Raji (cell line): ENCODE measurements around the gene BAZ1B.

ENCODE experiments used
- POLR2A ChIP-seq: IDR thresholded peaks from 2 replicates; pipeline ENCODE4 v1.6.1; 2011; ENCODE audit warnings: low read depth, low read length, control low read depth; ENCODE audit not compliant: insufficient read depth

Gene BAZ1B

GRCh38 chr7:73463260-73463659, 58.8 kb downstream of the BAZ1B start:
- no peak for TF ChIP-seq POLR2A

- TF ChIP-seq POLR2A, result no peak
Measured at GRCh38 chr7:73461782-73462285, 60.3 kb downstream of the BAZ1B start.

DNA sequence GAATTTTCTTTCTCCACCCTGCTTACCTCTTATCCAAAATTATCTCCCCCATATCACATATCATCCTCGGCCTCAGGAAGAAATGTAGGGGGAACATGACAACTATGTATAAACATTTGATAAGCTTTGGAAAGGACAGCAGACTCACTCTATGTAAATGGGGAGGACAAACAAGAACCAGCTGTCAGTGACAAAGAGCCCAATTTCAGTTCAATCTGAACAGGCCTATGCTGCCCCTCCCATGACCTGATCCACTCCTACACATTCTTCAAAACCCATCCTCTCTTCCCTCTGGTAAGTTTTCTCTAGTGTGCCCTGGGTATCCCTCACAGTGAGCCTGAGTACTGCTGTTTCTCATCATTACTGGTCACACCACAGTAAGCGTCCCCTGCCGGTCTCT, 67.7 kb downstream of the BAZ1B start:
- no peak for TF ChIP-seq POLR2A

DNA sequence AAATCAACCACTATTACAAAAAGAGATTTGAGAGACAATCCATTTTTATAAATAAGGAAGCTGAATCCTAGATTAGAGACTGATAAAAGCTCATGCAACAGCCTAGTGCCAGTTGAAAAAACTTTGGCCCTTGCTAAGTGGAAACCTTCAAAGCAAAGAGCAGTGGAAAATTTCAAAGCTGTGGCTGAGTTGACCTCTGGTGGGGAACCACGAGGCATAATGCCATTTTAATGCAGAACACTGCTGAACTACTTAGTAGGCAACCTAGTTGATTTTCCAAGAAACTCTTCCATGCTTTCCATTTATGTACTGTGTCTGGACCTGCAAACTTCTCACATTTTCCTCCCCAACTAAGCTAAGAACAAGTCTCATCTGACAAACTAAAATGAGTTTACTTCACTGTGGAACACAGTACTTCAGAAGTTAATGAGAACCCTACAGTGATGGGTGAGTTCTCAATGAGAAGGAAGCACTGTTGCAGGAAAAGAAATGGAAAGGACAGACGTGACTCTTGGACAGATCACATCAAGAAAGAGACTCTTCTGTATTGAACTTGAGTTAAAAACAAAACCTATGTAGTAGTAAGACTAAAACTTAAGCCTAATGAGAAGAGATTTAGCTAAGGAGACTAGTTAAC, 69.0 kb downstream of the BAZ1B start:
- TF ChIP-seq POLR2A, result no peak

DNA sequence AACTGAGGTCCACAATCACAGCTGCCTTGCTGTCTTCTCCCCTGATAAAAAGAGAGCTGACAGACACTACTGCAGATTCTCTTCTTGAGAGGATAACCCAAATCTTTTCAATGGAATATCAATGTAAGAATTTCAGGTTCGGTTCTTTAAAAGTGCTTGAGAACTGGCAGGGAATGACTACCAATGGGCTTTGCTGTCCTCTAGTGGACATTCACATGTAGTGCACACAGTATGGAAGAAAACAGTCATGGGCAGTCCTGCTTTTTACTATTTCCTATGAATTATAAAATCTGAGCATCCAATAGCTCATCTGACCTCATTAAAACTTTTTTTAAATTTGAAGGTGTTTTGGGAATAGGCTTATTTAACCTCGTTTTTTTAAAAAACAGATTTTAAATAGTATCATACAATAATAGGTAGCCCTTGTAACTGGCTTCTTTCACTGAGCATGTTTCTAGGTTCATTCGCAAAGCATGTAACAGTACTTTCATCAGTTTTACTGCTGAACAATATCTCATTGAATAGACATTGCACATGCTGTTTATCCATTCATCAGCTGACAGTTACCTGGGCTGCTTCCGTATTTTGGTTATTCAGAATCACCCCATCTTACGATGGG, 70.2 kb downstream of the BAZ1B start:
- TF ChIP-seq POLR2A, result no peak

- TF ChIP-seq POLR2A, result no peak
Measured at GRCh38 chr7:73449422-73449821, 72.7 kb downstream of the BAZ1B start.

DNA sequence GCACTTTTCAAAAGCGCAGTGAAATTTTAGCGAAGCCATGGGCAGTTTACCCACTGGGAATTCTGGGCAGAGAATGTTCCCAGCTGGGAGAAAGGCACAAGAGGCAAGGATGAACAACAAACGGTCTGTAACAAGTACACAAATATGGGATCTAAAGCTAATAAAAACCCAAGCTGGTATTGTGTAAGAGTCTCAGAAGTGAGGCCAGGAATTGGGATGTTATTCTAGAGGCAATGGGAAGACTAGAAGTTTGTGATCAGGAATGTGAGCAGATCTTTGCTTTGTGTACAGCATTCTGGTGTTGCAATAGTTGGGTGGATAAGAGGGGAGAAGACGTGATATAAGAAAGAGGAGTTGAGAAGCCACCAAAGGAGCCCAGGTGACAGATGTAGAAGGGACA, 73.5 kb downstream of the BAZ1B start:
- no peak for TF ChIP-seq POLR2A

- no peak for TF ChIP-seq POLR2A
Measured at GRCh38 chr7:73447121-73447733, 74.9 kb downstream of the BAZ1B start.

GRCh38 chr7:73446682-73447081, 75.4 kb downstream of the BAZ1B start:
- no peak for TF ChIP-seq POLR2A

DNA sequence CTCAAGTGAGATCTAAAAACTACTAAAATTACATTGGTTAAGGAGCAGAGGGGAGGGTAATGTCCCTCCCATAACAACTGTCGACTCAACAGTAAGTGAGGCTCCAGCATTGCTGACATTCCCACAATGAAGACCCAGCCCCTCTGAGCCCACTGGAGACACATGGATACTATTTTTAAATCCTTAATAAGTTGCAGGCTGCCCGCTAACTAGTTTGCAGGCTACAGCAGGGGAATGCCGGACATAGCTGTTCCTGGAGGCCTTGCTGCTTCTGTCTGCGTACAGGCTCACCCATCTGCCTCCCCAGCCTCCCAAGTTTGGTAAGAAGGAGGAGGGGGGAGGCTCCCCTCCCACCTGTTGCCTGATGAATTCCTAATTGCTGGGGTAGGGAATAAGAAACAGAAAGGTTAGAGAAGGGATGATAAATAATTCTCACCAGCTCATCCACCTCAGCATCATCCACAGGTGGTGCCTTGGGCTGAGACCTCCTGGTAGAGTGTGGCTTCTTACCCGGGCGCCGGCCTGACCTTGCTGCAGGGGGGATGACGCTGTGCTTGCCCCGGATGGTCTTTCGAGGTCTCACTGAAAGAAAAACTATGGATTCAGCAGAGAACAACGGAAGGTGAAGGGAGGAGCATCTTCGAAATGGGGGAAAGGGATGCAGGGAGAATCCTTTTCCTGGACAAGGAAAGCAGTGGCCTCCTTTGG, 78.4 kb downstream of the BAZ1B start:
- no peak for TF ChIP-seq POLR2A

- TF ChIP-seq POLR2A, result no peak
Measured at GRCh38 chr7:73442903-73443500, 79.1 kb downstream of the BAZ1B start.

DNA sequence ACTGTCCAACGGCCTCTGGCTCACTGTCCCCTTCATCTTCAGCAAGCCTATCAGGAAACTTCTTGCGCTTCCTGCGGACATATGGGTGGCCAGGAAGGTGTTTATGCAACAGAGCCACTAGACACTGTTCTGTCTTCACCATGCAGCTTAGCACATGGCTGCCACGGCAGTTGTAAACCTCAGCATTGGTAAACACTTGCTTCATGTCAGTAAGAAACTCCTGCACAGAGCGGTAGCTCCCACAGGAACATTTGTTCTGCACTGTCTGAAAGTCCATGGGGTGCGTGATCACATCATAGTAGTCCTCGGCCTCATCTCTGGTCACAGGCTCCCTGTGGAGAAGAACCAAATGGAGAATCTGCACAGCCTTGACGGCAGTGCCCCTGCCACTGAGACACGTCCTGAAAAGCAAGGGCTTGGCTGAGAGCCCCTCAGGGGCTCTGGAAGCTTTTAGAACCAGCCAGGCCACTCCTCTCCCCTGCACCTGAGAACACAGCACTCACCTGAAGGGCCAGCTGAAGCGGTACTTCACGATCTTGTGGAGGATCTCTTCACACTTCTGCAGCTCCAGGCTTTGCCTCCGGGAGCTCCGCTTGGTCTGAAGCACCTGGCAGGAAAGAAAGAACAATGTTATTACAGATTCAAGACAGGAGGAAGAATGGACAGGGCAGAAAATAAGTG, 79.7 kb downstream of the BAZ1B start:
- TF ChIP-seq POLR2A, result no peak

DNA sequence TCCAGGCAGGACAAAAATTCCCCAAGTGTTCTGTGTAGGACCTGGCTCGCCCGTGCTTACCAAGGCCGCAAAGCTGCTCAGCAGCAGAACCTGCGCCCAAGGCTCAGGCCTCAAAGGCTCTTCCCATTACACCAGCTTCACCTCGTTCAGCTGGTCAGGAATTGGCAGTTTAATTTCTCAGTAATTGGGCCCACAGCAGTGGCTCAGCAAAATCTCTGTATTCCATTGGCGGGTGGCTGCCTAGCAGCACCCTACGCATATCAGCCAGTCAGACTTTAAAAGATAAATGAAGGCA, 82.7 kb downstream of the BAZ1B start:
- no peak for TF ChIP-seq POLR2A

DNA sequence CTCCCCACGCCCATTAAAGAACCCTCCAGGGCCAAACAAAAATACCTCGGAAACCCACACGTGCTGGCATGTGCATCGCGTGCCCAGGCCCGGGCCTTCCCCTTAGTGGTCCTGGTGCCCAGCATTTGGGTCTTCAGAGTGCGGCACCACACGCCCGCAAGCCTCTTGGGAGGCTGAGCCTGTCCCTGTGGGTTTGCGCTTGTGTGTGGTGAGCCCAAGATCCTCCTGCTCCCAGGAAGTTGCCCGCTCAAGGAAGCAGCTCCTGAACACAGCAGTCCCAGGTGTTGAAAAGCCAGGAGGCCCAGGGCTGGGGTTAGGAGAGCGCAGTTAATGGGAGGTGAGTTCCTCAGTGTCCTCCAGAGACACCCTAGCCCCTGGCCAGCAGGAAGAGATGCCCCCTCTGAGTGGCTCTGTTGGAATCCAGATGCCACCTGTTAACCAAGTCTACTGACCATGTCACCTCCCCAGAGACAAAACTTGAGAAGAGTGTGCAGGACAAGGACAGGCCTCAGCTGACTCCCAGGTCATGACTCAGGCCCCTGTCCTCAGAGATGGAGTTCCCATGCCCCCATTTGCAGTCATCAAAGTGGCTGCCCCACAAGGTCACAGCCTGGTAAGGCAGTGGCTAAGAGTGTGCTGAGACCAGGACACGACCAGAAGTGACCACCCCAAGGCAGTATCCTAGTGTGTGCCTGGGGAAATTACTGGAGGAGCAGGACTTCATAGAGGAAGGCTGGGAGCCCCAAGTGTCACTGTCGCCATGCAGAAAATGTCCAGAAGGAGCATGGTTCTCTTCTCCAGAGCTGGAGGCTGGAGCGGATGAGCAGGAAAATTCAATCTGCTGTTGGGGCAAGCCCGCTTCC, 83.3 kb downstream of the BAZ1B start:
- no peak for TF ChIP-seq POLR2A
